Measurements from ENCODE around the gene CCDC170.

Gene CCDC170

GRCh38 chr6:151627689-151628444, 134.1 kb downstream of the CCDC170 start:
- no peak for TF ChIP-seq CTCF (IDR thresholded peaks at IDR 0.05; ENCODE audit: extremely low read depth, insufficient read depth, missing control alignments)
- peak; percentile 19 for DNase-seq (ENCODE audit: low spot score)
- in situ Hi-C loops (cut with MboI; ENCODE audit: low pct_unique_long_range_greater_than_20kb, low sequenced_read_pairs, unreplicated experiment) = no loop called here

- DNase-seq (ENCODE audit: low spot score) = no peak
- in situ Hi-C loops (cut with MboI; ENCODE audit: low pct_unique_long_range_greater_than_20kb, low sequenced_read_pairs, unreplicated experiment) = no loop called here
Measured at GRCh38 chr6:151629791-151630190, 136.0 kb downstream of the CCDC170 start.

GRCh38 chr6:151630387-151630786, 136.6 kb downstream of the CCDC170 start:
- TF ChIP-seq CTCF (IDR thresholded peaks at IDR 0.05; ENCODE audit: extremely low read depth, insufficient read depth, missing control alignments) = no peak
- in situ Hi-C loops (cut with MboI; ENCODE audit: low pct_unique_long_range_greater_than_20kb, low sequenced_read_pairs, unreplicated experiment) = no loop called here

More at GRCh38 chr6:151629791-151630190, 136.0 kb downstream of the CCDC170 start:
- TF ChIP-seq CTCF (IDR thresholded peaks at IDR 0.05; ENCODE audit: extremely low read depth, insufficient read depth, missing control alignments) = no peak

GRCh38 chr6:151630991-151631655, 137.3 kb downstream of the CCDC170 start:
- in situ Hi-C loops (cut with MboI; ENCODE audit: low pct_unique_long_range_greater_than_20kb, low sequenced_read_pairs, unreplicated experiment) = no loop called here

More at GRCh38 chr6:151630387-151630786, 136.6 kb downstream of the CCDC170 start:
- no peak for DNase-seq (ENCODE audit: low spot score)

GRCh38 chr6:151632415-151632987, 138.7 kb downstream of the CCDC170 start:
- in situ Hi-C loops (cut with MboI; ENCODE audit: low pct_unique_long_range_greater_than_20kb, low sequenced_read_pairs, unreplicated experiment) = no loop called here
- DNase-seq (ENCODE audit: low spot score) = no peak
- no peak for TF ChIP-seq CTCF (IDR thresholded peaks at IDR 0.05; ENCODE audit: extremely low read depth, insufficient read depth, missing control alignments)

More at GRCh38 chr6:151630991-151631655, 137.3 kb downstream of the CCDC170 start:
- TF ChIP-seq CTCF (IDR thresholded peaks at IDR 0.05; ENCODE audit: extremely low read depth, insufficient read depth, missing control alignments) = no peak
- DNase-seq (ENCODE audit: low spot score) = no peak

GRCh38 chr6:151633526-151634335, 139.9 kb downstream of the CCDC170 start:
- TF ChIP-seq CTCF (IDR thresholded peaks at IDR 0.05; ENCODE audit: extremely low read depth, insufficient read depth, missing control alignments) = no peak
- DNase-seq (ENCODE audit: low spot score) = no peak
- in situ Hi-C loops (cut with MboI; ENCODE audit: low pct_unique_long_range_greater_than_20kb, low sequenced_read_pairs, unreplicated experiment) = no loop called here

All from GM13977 (cell line).